ENCODE results near the gene BMI1.

The BMI1 gene

GRCh38 chr10:22324893-22325271 is 4.0 kb downstream of the BMI1 start:
- H3K4me1 ChIP-seq (ENCODE audit: insufficient read depth, low read length) = peaks cover 26% of the 10 kb centered on the region
- H3K9me3 ChIP-seq (ENCODE audit: control insufficient read depth, insufficient read depth, low read length) = no peaks in the 10 kb centered on the region
- peak overlapping the region; percentile 66; the same call in 1 of the 2 replicates for H3K9ac ChIP-seq (ENCODE audit: low read depth, low read length)
- H3K36me3 ChIP-seq (ENCODE audit: insufficient read depth, low read length) = no peaks in the 10 kb centered on the region

GRCh38 chr10:22325272-22326144 is 4.6 kb downstream of the BMI1 start:
- Histone ChIP-seq H3K36me3 (ENCODE audit: insufficient read depth, low read length) (no peaks in the 10 kb centered on the region), H3K9me3 (ENCODE audit: control insufficient read depth, insufficient read depth, low read length) (no peaks in the 10 kb centered on the region), H3K9ac (ENCODE audit: low read depth, low read length) (peak overlapping the region; percentile 77), H3K4me1 (ENCODE audit: insufficient read depth, low read length) (peaks cover 26% of the 10 kb centered on the region)

- H3K36me3 ChIP-seq (ENCODE audit: insufficient read depth, low read length) = no peaks in the 10 kb centered on the region
- peaks cover 26% of the 10 kb centered on the region for H3K4me1 ChIP-seq (ENCODE audit: insufficient read depth, low read length)
- H3K9ac ChIP-seq (ENCODE audit: low read depth, low read length) = peak overlapping the region; percentile 77; the same call in 1 of the 2 replicates
- H3K9me3 ChIP-seq (ENCODE audit: control insufficient read depth, insufficient read depth, low read length) = no peaks in the 10 kb centered on the region
Measured at GRCh38 chr10:22326145-22326702, 5.3 kb downstream of the BMI1 start.

- H3K4me1 ChIP-seq (ENCODE audit: insufficient read depth, low read length) = peaks cover 19% of the 10 kb centered on the region
- no peak overlapping the region for H3K9ac ChIP-seq (ENCODE audit: low read depth, low read length)
- no peaks in the 10 kb centered on the region for H3K9me3 ChIP-seq (ENCODE audit: control insufficient read depth, insufficient read depth, low read length)
- H3K36me3 ChIP-seq (ENCODE audit: insufficient read depth, low read length) = no peaks in the 10 kb centered on the region
Measured at GRCh38 chr10:22329150-22329549, 8.3 kb downstream of the BMI1 start.

GRCh38 chr10:22332116-22332692 is 11.3 kb downstream of the BMI1 start:
- no peaks in the 10 kb centered on the region for H3K36me3 ChIP-seq (ENCODE audit: insufficient read depth, low read length)
- no peaks in the 10 kb centered on the region; the same call in 1 of the 2 replicates for H3K9me3 ChIP-seq (ENCODE audit: control insufficient read depth, insufficient read depth, low read length)
- peaks cover 3% of the 10 kb centered on the region; the same call in 1 of the 2 replicates for H3K4me1 ChIP-seq (ENCODE audit: insufficient read depth, low read length)
- no peak overlapping the region for H3K9ac ChIP-seq (ENCODE audit: low read depth, low read length)

- peak overlapping the region; percentile 49; the same call in 1 of the 2 replicates for H3K9ac ChIP-seq (ENCODE audit: low read depth, low read length)
- peaks cover 3% of the 10 kb centered on the region; the same call in 1 of the 2 replicates for H3K4me1 ChIP-seq (ENCODE audit: insufficient read depth, low read length)
- H3K9me3 ChIP-seq (ENCODE audit: control insufficient read depth, insufficient read depth, low read length) = no peaks in the 10 kb centered on the region; the same call in 1 of the 2 replicates
- no peaks in the 10 kb centered on the region for H3K36me3 ChIP-seq (ENCODE audit: insufficient read depth, low read length)
Measured at GRCh38 chr10:22333167-22333974, 12.5 kb downstream of the BMI1 start.

- H3K9ac ChIP-seq (ENCODE audit: low read depth, low read length) = peak overlapping the region; percentile 49; the same call in 1 of the 2 replicates
- H3K9me3 ChIP-seq (ENCODE audit: control insufficient read depth, insufficient read depth, low read length) = no peaks in the 10 kb centered on the region; the same call in 1 of the 2 replicates
- H3K36me3 ChIP-seq (ENCODE audit: insufficient read depth, low read length) = no peaks in the 10 kb centered on the region
- peaks cover 3% of the 10 kb centered on the region; the same call in 1 of the 2 replicates for H3K4me1 ChIP-seq (ENCODE audit: insufficient read depth, low read length)
Measured at GRCh38 chr10:22333975-22334282, 13.0 kb downstream of the BMI1 start.

- no peaks in the 10 kb centered on the region; the same call in 1 of the 2 replicates for H3K9me3 ChIP-seq (ENCODE audit: control insufficient read depth, insufficient read depth, low read length)
- peaks cover 3% of the 10 kb centered on the region; the same call in 1 of the 2 replicates for H3K4me1 ChIP-seq (ENCODE audit: insufficient read depth, low read length)
- H3K9ac ChIP-seq (ENCODE audit: low read depth, low read length) = peak overlapping the region; percentile 57; the same call in 1 of the 2 replicates
- H3K36me3 ChIP-seq (ENCODE audit: insufficient read depth, low read length) = no peaks in the 10 kb centered on the region
Measured at GRCh38 chr10:22334414-22335172, 13.7 kb downstream of the BMI1 start.

GRCh38 chr10:22335173-22335933 is 14.5 kb downstream of the BMI1 start:
- Histone ChIP-seq H3K36me3 (ENCODE audit: insufficient read depth, low read length) (no peaks in the 10 kb centered on the region), H3K4me1 (ENCODE audit: insufficient read depth, low read length) (peaks cover 3% of the 10 kb centered on the region; the same call in 1 of the 2 replicates), H3K9me3 (ENCODE audit: control insufficient read depth, insufficient read depth, low read length) (no peaks in the 10 kb centered on the region; the same call in 1 of the 2 replicates), H3K9ac (ENCODE audit: low read depth, low read length) (peak overlapping the region; percentile 57; the same call in 1 of the 2 replicates)

GRCh38 chr10:22338185-22338900 is 17.4 kb downstream of the BMI1 start:
- Histone ChIP-seq H3K4me1 (ENCODE audit: insufficient read depth, low read length) (no peaks in the 10 kb centered on the region), H3K9me3 (ENCODE audit: control insufficient read depth, insufficient read depth, low read length) (no peaks in the 10 kb centered on the region; the same call in 1 of the 2 replicates), H3K9ac (ENCODE audit: low read depth, low read length) (no peak overlapping the region), H3K36me3 (ENCODE audit: insufficient read depth, low read length) (no peaks in the 10 kb centered on the region)

- Histone ChIP-seq H3K9ac (ENCODE audit: low read depth, low read length) (no peak overlapping the region), H3K4me1 (ENCODE audit: insufficient read depth, low read length) (no peaks in the 10 kb centered on the region)
Measured at GRCh38 chr10:22338931-22339330, 18.0 kb downstream of the BMI1 start.

GRCh38 chr10:22339761-22340328 is 18.9 kb downstream of the BMI1 start:
- no peaks in the 10 kb centered on the region for H3K36me3 ChIP-seq (ENCODE audit: insufficient read depth, low read length)
- H3K9ac ChIP-seq (ENCODE audit: low read depth, low read length) = peak overlapping the region; percentile 83; the same call in 1 of the 2 replicates
- no peaks in the 10 kb centered on the region; the same call in 1 of the 2 replicates for H3K9me3 ChIP-seq (ENCODE audit: control insufficient read depth, insufficient read depth, low read length)
- H3K4me1 ChIP-seq (ENCODE audit: insufficient read depth, low read length) = no peaks in the 10 kb centered on the region

More at GRCh38 chr10:22338931-22339330, 18.0 kb downstream of the BMI1 start:
- no peaks in the 10 kb centered on the region; the same call in 1 of the 2 replicates for H3K9me3 ChIP-seq (ENCODE audit: control insufficient read depth, insufficient read depth, low read length)
- H3K36me3 ChIP-seq (ENCODE audit: insufficient read depth, low read length) = no peaks in the 10 kb centered on the region
